Lower leg skin (tissue), 3 donors: ENCODE measurements around the gene BUB3.

Experiments used
- POLR2A ChIP-seq, 2 donors: fragments of 450-650 bp; IDR thresholded peaks; one replicate each; pipeline ENCODE4 v1.6.1; 2016 to 2017; ENCODE audit warnings: antibody characterized with exemption in 2 of 2, mild to moderate bottlenecking in 1 of 2, moderate library complexity in 1 of 2
- TF ChIP-seq, protein P1 (sequence below), 3 donors: fragments of 450-650 bp; IDR thresholded peaks; one replicate each; pipeline ENCODE4 v1.5.1; 2016; ENCODE audit warnings: antibody characterized with exemption in 3 of 3, mild to moderate bottlenecking in 3 of 3, moderate library complexity in 2 of 3

DNA sequence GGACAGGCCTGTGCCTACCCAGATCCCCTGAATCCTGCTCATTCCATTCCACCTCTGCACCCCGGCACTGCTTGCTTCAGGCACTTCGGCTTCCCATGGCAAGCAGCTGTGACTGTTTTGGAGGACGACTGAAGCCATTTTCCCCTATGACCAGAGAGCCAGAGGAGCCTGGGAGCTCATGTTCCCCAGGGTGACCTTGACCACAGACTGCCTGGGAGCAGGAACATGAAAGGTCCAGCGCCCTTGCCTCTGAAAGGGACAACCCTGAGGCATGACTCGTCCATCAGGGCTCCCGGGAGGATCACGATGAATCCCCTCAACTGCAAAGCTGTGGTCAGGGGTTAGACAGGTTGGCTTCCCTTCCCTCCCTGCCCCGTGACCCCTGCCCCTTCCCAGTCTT lies 35.1 kb upstream of the BUB3 start:
- TF ChIP-seq, protein P1, sequence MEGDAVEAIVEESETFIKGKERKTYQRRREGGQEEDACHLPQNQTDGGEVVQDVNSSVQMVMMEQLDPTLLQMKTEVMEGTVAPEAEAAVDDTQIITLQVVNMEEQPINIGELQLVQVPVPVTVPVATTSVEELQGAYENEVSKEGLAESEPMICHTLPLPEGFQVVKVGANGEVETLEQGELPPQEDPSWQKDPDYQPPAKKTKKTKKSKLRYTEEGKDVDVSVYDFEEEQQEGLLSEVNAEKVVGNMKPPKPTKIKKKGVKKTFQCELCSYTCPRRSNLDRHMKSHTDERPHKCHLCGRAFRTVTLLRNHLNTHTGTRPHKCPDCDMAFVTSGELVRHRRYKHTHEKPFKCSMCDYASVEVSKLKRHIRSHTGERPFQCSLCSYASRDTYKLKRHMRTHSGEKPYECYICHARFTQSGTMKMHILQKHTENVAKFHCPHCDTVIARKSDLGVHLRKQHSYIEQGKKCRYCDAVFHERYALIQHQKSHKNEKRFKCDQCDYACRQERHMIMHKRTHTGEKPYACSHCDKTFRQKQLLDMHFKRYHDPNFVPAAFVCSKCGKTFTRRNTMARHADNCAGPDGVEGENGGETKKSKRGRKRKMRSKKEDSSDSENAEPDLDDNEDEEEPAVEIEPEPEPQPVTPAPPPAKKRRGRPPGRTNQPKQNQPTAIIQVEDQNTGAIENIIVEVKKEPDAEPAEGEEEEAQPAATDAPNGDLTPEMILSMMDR (IDR thresholded peaks at IDR 0.05): no peak
- no peak for TF ChIP-seq POLR2A (IDR thresholded peaks at IDR 0.05)
